Effector CD8-positive, alpha-beta T cell (primary cell): ENCODE results near the gene NUP107.
"Not testable (repeated sequence)": the region's sequence is repeated elsewhere in the genome, so short reads cannot be mapped to it uniquely, and the experiment has no call there.

Experiments
- DNase-seq: peaks from one replicate; lab custom pipeline; 2025; lab: John Stamatoyannopoulos, UW
- total RNA-seq, 4 experiments: gene quantifications; one replicate each; lab custom pipeline; 2026; lab: John Stamatoyannopoulos, UW

Gene NUP107
- total RNA-seq, result 80.8 to 108 (median 87.3) reads per million in 4 experiments

DNA sequence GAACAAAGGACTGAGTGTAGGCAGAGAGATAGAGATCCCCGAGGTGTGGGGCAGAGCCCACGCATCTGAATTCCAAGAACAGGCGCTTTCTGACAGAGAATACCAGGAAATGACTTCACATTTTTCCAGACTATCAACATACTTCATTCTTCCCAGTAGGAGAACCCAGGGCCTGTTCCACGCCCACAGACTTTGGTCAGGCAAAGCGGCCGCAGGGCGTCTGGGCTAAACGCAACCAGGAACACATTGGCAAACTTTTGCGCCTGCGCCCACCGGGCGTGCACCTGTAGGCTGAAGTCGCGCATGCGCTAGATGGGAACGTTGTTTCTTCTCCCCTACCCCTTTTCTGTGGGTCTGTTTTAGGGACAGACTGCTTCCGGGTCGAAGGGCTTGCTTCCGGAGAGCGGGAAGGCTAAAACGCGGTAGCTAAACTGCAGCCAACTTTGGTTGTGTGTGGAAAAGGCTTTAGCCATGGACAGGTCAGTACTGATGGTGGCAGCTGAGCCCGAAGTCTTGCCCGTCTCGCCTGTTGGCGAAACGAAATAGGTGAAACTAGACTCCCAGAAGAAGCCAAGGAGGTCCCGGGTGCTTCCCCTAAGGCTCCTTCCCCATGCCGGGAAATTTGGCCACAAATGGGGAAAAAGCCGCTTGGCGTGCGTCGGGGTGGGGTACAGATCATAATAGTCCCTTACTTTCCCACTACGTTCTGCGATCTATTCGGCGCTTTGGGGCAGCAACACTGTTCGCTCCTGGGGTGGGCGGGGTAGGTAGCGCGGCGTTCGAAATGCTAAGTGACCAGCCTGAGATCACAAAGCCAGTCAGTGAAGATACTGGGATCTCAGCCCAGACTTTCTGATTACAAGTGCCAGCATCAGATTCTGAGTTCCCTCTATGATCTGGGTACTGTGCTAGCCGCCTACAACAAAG lies at the start of gene NUP107:
Gene NUP107 (plus strand): TSS at position 384 of the 927 bp plus-strand sequence. CDS start 88 bp downstream, at position 472.
- peak; percentile 97 for DNase-seq

DNA sequence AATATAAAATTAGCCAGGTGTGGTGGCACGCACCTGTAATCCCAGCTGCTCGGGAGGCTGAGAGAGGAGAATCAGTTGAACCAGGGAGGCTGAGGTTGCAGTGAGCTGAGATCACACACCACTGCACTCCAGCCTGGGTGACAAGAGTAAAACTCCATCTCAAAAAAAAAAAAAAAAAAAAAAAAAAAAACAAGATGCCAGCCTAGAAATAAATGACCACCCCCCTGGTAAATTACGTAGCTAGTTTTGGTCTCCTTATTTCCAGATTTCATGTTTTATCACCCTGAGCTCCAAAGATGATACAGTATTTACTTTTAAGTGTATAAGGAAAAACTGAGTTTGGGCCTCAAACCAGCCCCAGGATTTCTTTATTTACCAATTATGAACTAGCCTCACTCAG lies 49.3 kb upstream of the NUP107 start:
- DNase-seq, result not testable (repeated sequence)

DNA sequence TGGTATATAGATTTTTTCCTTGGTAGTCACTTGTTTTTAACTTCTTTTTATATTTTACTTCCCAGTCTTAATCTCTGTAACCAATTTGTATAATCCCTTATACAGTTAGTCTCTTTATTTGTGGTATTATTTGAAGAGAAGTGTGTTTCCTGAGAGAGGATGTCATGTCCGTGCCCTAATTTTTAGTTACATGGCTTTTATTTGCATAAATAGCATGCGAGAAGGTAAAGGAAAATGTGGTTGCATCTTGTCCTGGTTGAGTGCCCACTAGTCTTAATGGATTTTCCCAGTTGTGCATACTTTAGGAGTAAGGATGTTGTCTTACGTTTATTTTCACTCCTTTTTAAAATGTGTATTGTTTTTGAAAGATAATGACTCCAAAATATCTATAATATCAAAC lies 48.6 kb upstream of the NUP107 start:
- DNase-seq, result no peak

DNA sequence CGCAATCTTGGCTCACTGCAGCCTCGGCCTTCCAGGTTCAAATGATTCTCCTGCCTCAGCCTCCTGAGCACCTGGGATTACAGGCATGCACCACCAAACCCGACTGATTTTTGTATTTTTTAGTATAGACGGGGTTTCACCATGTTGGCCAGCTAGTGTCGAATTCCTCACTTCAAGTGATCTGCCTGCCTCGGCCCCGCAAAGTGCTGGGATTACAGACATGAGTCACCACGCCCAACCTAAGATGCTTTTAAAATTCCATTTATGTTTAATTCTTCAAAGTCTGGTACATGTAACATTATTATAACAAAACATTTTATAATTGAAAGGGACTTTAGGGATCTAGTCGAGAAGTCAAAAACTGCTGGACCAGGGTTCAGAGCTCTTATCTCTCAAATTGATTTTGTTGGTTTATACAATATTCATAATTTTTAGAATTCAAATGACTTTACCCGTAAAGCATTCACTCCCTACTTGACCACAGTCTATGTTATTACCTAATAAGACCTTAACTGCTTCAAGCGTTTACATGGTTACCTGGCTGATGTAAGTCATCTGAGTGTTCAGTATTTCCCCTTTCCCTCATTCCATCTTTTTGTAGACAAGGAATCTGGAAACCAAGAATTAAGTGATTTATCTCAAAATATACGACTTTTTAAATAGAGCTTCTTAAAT lies 47.9 kb upstream of the NUP107 start:
- DNase-seq, result no peak

DNA sequence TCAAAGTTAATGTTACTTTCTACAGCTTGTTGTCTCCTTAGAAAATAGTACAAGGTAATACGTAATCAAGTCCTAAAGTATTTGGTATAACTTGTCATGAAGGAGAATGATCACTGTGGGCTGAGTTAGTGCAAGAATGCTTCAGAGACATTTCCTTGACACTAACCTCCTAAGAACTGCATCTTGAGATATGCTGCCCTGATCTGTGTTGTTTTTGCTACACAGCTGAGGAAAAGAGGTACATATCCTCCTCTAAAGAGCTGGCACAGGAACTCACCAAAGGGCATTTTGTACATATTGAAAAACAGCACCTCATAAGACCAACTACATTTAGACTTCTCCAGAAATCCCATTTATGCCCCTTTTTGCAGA lies 47.4 kb upstream of the NUP107 start:
- DNase-seq, result no peak

DNA sequence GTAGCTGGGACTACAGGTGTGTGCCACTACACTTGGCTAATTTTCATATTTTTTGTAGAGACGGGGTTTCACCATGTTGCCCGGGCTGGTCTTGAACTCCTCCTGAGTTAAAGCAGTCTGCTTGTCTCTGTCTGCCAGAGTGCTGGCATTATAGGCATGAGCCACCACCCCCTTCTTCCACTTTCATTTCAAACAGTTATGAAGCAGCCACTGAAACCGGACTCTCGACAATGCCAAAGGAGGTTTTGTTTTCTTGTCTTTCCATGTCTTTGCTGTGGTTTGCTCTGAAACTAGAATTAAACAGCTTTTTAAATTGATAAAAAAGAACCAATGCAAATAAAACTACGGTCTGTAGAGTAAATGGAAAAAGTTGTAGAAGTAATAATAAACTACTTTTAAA lies 45.6 kb upstream of the NUP107 start:
- DNase-seq, result no peak

DNA sequence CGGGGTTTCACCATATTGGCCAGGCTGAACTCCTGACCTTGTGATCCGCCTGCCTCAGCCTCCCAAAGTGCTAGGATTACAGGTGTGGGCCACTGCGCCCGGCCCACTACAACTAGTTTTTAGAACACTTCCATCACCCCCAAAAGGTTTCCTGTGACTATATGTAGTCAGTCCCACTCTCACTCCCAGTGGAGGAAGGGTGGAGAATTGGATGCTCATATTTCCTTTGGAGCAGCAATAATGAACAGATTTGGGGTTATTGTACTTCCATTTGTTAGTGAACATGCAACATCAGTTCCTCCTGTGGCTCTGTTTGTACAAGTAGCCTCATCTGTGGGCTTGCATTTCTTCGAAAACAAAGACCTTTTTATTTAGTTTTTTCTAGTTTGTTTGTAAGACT lies 40.3 kb upstream of the NUP107 start:
- DNase-seq, result no peak

DNA sequence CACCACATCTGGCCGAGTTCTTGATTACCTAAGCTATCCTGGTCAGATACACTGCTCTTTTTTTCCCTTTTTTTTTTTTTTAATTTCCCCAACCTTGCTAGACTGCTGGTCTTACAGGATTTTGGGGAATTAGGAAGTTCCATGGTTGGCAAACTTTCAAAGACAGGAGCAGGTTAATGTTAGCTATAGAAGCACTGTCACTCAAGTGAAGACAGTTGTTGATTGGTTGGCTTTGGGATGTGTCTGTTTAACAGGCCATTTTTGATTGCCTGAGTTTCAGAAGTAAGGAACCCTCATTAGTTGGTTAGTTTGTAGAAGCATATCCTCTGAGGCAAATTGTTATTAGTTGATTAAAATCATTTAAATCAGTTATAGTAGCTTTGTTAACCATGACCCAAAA lies 39.3 kb upstream of the NUP107 start:
- no peak for DNase-seq

DNA sequence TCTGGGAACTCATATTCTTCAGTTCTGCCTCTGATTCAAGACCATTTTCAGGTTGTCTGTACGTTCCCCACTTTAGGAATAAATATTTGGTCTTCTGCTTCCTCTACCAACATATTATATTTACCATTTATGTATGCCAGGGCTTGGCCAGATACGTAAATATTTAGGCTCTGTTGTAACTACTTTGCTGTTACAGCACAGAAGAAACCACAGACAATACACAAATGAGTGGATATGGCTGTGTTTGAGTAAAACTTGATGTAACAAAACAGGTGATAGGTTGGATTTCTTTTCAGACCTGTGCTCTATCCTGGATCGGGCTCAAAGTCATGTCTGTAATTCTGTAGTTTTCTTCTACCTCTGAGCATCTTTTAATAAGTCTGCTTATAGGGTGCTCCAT lies 38.6 kb upstream of the NUP107 start:
- no peak for DNase-seq

DNA sequence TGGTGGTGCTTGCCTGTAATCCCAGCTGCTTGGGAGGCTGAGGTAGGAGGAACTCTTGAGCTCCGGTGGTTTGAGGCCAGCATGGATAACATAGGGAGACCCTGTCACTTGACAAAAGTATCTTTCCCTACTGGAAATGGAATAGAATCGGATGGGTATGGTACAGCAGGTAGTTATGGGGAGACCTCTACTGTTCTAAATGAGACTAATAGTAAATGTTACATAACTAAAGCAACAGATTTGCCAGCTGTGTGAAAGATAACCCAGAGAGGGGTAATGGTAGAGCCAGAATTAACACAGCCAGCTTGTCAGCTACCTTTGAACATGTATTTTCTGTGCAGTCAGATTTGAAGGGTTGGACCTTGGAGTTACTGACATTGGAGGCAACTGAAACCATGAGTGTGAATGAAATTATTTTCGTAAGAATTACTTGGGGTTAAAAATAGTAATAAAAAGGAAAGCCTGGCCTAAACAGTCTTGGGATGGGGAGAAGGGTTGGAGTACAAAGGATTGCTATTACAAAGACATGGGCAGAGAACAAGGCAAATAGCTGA lies 21.7 kb upstream of the NUP107 start:
- no peak for DNase-seq

DNA sequence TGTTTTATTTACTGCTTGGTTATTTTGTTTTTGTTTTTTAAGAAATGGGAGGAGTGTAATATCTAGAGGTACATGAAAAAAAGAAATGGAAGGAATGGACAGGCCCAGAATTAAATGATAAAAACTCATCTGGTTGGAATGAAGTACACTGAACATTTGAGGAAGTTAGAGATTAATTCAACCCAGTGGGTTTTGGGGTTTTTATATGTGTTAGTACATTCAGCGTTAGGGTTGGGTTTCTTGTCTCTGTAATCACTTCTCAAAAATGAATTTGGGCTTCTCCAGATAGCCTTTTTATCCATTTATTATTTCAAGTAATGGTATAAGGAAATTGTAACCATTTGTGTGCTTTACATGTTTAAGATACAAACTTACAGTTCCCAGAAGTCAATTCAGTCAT lies 19.5 kb upstream of the NUP107 start:
- no peak for DNase-seq

DNA sequence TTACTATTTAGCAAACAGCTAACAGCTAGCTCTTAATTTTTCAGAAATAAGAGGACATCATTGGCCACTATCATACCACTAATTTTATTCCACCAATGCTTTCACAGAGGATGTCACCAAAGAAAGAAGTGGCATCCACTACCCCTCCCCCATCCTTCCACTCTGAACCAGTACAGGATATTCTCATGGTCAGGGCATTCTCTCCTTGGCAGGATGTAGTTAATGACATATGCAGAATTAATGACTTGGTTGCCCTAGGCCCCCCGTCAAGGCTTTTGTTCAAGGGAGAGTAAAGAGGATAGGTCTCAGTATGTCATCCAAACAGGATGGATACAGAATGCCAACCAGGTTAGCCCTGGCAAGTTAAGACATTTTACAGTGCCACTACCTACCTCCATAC lies 18.9 kb upstream of the NUP107 start:
- no peak for DNase-seq

DNA sequence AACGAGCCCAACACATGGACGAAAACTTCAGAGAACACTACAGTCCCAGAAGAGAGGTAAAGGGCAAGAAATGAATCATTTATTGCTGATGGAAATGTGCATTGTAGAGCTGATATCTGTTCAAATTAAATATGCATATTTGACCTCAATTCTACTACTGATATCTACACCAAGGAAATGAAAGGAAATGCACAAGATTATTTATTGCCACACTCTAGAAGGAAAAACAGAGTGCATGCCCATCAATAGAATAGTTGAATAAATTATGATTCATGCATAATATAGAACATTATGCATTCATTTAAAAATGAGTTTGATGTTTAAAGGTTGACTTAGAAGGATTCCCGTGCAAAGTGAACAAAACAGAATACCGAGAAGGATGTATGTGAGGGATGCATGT lies 15.6 kb upstream of the NUP107 start:
- no peak for DNase-seq

DNA sequence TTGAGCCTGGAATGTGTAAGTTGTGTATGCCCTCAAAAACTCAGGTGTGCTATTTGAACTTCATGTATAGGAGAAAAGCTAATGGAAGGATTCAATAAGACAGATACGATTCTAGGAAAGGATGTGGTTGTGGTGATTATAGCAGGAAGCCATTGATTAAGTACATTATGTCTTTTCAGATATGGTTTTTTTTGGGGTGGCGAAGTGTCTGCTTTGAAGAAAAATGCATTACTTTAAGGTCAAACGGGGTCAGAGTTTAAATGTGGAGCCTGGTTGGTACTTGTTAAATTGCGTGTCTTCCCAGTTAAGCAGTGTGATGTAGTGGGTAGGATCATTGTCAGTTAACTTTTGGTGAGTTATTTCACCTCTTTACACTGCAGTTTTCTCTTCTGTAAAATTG lies 13.0 kb upstream of the NUP107 start:
- DNase-seq, result no peak

DNA sequence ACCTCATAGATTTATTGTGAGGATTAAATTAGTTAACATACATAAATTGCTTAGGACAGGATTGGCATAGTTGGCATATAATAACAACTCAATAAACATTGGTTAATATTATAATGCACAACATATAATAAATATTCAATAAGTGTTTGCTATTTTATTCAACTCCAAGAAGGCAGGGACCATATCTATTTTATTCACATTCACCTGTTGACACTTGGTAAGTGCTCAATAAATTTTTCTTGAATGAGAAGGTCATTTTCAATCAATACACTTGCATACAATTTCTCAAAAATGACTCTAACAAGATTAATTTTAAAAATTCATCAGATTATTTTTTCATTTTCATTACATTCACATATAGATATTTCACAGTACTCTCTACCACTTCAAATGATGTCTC lies 12.4 kb upstream of the NUP107 start:
- DNase-seq, result no peak

DNA sequence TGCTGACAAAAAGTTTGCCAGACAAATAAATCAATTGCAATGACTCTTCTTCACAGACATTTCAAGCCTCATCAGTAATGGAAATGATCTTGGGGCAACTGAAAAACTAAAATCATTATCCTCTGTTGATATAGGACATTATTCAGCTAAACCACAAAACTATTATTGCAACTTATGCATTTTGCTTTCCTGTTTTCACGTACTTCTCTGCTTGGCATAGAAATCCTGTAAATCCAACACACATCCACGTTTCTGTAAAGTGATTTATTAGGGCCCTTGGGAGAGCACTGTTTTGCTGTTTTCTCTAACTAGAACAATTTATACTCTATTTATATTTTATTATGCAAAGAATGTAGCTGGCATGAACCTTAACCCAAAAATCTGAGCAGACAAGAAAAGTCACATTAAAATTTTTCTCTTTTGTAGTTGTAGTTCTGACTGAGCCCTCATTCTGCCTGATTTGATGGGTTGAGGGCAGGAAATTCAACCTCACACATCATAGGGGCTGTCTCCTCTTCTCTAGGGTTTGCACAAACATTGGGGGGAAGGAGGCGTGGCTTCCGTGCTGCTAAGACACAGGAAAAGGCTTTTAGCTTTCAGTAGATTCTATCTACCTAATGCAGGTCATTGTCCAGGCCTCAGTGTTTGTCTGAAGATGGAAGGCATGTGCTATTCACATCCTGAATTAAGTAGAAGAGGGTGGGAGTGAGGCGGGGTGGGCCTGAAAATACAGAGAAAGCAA lies 11.5 kb upstream of the NUP107 start:
- peak; percentile 47 for DNase-seq

DNA sequence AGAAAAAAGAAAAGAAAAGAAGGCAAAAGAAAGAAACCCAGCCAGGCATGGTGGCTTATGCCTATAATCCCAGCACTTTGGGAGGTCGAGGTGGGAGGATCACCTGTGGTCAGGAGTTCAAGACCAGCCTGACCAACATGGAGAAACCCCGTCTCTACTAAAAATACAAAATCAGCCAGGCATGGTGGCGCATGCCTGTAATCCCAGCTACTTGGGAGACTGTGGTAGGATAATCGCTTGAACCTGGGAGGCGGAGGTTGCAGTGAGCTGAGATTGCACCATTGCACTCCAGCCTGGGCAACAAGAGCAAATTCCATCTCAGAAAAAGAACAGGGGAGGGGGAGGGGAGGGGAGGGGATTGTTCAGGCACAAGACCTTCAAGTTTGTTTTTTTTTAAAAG lies 9.9 kb upstream of the NUP107 start:
- not testable (repeated sequence) for DNase-seq

DNA sequence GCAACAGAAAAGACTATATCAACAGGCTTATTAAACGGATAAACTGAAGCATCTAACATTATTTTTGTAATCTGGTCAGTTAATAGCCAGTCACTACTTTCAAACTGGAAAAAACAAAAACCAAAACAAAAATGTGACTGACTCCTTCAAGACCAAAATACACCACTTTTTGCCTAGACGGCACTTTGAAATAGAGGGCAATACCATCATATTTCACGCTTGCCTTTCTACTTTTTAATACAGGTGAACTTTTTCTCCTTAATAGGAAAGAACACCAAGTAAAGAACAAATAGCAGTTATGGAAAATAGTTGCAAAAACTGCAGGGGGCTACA lies 550 bp upstream of the NUP107 start:
- no peak for DNase-seq

DNA sequence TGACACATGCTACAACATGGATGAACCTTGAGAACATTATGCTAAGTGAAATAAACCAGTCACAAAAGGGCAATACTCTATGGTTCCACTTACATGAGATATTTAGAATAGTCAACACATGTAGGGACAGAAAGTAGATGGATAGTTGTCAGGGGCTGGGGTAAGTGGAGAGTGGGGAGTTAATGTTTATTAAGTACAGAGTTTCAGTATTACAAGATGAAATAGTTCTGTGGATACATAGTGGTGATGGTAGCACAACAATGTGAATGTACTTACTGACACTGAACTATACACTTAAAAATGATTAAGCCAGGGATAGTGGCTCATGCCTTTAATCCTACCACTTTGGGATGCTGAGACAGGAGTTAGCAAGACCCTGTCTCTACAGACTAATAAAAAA lies 8.7 kb downstream of the NUP107 start:
- no peak for DNase-seq

DNA sequence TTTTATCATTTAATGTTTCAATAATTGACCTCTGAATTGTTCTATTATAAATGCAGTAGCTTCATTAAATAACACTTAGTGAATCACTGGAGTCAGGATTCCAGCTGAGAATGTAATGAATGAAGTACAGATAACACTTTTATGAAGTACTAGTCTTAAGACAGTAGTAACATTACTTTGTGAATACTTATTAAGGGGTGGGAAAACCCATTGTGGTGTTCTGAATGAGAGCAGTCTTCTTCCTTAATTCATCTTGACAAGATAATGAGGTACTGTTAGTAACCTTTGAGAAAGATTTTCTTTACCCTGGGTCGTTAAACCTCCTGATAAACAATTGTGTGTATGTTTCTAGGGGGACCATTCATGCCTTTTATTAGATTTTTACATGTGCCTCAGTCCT lies 12.7 kb downstream of the NUP107 start:
- DNase-seq, result no peak

DNA sequence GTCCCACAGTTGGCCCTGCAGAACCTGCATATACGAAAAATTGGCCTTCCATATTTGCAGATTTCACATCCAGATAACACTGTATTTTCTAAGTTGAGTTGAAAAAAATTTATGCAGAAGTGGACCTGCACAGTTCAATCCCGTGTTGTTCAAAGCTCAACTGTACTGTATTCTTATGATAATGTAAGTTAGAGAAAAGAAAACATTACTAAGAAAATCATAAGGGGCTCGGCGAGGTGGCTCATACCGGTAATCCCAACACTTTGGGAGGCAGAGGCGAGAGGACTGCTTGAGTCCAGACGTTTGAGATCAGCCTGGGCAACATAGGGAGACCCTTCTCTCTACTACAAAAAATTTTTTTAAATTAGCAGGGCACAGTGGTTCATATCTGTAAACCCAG lies 41.0 kb downstream of the NUP107 start:
- no peak for DNase-seq

DNA sequence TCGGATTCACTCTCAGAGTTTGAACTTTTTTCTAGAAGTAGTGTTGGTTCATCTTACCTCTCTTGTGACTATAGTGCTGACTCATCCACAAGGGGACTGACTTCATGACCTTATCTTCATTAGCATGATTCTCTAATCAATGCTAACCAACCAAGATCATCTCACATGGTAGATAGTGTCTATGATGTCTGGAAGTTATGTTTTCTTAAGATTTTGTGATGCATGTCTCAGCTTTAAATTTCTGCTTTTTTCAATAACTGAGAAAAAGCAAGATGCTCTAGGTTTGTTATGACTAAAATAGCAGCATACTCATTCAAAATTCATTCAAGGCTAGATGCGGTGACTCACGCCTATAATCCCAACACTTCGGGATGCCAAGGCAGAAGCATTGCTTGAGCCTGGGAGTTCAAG lies 46.9 kb downstream of the NUP107 start:
- no peak for DNase-seq
